Activated T-cell treated with anti-CD3 and anti-CD28 coated beads for 4 hours (primary cell): Measurements from ENCODE around the gene ADAM19.

ENCODE experiments used
- DNase-seq: peaks from one replicate; pipeline ENCODE4 v3.0.0-alpha.2; 2020

Gene ADAM19

GRCh38 chr5:157561110-157561509, 14.5 kb downstream of the ADAM19 start:
- DNase-seq, result no peak

DNA sequence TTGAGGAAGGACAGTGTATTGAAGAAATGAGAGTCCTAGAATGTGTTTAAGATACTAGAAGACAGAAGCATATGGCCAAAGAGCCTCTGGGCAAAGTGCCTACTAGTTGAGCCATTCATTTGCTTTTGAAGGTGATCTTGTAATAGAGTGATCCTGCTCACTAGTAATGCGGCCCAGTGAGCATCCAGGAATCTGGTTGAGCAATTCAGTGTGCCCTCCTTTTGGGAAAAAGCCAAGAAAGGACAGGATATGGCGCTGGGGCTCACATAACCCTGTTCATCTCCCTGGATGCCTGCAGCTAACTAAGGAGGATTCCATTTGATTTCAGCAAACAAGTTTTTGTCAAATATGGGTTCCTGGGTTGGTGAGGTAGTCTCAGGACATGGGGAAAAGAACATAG, 16.3 kb downstream of the ADAM19 start:
- DNase-seq, result no peak

GRCh38 chr5:157558681-157559080, 16.9 kb downstream of the ADAM19 start:
- no peak for DNase-seq

- no peak for DNase-seq
Measured at GRCh38 chr5:157558041-157558595, 17.5 kb downstream of the ADAM19 start.

DNA sequence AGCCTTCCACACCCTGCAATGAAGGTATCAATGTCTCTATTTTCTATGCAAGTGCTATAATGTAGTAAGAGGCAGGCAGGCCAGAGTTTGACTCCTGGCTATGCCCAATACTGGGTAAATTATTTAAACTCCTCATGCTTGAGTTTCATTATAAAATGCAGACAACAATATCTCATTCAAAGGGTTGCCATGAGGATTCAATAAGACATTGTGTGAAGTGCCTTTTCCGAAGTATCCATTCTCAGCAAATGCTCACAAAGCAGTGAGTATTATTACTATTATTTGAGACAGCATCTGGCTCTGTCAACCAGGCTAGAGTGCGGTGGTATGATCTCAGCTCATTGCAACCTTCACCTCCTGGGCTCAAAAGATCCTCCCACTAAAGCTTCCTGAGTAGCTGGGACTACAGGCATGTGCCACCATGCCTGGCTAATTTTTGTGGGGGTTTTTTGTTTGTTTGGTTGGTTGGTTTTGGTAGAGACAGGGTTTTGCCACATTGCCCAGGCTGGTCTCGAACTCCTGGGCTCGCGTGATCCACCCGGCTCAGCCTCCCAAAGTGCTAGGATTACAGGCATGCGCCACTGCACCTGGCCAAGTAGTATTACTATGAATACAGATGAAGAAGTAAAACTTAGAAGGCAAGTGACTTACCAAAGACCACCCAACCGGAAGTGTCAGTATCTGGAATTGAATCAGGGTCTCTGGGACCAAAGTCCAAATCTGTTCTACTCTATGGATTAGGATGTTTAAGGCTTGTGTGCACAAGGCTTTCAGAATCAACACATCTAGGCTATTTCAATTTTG, 18.8 kb downstream of the ADAM19 start:
- DNase-seq, result no peak

DNA sequence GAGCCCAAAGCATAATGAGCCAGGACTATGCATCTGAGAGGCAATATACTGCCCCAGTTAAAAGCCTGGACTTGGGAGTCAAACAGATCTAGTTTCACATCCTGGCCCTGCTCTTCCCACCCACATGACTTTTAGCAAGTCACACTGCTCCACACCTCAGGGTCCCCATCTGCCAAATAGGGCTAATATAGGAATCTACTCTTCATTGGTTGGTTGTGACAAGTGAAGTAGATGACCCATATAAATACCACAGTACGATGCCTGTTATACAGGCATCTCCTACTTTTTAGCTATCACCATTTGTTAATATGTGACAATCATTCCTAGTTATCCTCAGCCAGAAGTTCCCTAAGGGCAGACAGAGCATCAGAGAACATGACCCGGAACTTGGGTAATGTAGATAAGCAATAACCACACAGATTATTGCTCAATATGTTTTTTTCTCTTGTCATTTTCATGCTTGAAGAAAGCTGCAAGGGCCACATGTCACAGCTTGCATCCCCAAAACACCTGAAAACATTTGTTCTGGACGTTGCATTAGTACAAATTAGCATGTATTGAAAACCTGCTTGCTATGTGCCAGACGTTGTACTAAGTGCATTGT, 20.4 kb downstream of the ADAM19 start:
- no peak for DNase-seq

DNA sequence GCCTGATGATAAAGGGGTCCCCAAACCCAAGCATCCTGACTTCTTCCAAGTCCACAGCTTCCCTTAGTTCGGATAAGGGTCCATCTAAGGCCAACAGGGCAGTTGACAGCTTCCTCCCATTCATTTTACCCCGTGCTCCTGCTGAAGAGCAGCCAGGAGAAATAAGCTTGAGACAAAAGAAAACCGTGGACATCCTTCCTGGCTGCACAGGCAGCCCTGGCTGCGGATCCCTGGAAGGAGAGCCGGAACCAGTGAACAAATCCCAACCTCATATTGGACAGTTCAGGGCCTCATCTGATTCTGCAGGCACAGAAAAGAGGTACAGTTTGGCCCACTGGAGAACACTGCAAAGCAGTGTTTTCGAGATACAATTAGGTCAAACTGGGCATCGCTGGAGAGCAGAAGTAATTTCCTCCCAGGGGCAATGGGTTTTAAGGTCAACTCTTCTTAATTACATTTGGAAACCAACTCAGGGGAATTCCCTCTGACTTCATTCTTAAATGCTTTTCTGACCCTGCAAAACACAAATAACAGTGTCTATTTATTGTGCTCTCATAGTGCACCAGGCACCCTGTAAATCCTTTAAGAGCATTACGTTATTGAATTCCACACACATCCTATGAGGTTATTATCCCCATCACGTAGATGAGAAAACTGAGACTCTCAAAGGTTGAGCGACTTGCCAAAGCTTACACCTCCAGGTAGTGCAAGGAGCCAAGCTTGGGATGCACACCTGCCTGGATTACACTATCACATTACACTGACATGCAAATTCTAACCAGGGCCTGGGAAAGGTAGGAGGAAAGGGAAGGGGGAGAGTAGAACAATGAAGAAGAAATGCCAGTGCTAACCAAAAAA, 21.2 kb downstream of the ADAM19 start:
- no peak for DNase-seq

DNA sequence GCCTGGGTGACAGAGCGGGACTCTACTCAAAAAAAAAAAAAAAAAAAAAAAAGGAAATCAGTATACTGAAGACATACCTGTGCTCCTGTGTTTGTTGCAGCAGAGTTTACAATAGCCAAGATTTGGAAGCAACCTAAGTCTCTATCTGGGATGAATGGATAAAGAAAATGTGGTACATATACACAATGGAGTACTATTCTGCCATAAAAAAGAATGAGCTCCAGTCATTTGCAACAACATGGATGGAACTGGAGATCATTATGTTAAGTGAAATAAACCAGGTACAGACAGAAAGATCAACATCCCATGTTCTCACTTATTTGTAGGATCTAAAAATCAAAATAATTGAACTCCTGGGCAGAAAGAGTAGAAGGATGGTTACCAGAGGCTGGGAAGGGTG, 22.9 kb downstream of the ADAM19 start:
- no peak for DNase-seq

DNA sequence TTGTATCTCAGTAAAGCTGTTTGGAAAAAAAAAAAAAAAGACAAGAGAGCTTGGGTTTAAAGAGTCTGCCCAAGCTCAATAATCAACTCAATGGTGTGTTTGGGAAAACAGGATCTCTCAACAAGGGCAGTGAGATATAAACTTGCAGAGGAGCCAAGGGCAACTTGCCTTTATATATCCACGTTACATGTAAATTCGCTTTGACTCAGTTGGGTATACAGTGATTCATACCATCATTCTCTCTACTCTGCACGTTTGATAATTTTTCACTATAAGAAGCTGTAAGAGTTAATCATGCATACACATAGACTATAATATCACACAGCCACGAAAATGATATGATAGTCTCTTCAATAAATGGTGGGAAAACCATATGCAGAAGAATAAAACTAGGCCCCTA, 24.9 kb downstream of the ADAM19 start:
- DNase-seq, result no peak

GRCh38 chr5:157549954-157550549, 25.5 kb downstream of the ADAM19 start:
- no peak for DNase-seq

GRCh38 chr5:157549283-157549629, 26.3 kb downstream of the ADAM19 start:
- DNase-seq, result no peak

DNA sequence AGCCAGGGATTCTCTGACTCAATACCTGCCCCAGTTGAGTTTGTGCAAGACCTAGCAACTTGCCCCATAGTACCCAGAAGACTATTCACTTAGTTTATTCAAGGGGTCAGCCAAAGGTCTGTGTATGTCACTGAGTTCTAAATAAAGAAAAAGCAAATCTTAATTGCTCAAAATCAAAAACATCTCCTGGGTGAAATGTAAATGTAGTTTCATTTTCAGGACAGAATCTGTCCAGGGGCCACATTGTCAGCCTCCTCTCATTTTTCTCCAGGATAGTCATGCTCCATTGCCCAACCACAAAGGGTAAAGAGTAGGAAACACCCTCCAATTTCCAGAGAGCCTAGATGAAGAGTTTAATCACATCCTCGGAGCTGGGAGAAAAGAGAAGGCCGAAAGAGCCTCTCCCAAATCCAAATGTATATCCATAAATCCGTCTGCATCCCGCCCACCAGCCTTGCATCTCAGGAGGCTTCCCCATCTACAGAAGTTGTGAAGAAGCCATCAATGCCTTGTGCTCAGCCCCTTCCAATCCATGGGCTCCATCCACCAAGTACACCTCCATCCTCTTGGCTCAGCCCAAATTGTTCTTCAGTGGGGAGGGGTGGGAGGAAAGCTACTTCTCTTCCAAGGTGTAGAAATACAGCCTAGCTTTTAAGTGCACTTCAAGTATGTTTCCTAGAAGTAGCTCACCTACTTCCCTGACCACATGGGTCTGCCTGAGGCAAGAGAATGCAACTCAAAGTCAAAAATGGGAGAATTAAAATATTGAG, 26.9 kb downstream of the ADAM19 start:
- no peak for DNase-seq

GRCh38 chr5:157547941-157548512, 27.5 kb downstream of the ADAM19 start:
- no peak for DNase-seq

GRCh38 chr5:157546456-157547100, 29.0 kb downstream of the ADAM19 start:
- DNase-seq, result no peak

DNA sequence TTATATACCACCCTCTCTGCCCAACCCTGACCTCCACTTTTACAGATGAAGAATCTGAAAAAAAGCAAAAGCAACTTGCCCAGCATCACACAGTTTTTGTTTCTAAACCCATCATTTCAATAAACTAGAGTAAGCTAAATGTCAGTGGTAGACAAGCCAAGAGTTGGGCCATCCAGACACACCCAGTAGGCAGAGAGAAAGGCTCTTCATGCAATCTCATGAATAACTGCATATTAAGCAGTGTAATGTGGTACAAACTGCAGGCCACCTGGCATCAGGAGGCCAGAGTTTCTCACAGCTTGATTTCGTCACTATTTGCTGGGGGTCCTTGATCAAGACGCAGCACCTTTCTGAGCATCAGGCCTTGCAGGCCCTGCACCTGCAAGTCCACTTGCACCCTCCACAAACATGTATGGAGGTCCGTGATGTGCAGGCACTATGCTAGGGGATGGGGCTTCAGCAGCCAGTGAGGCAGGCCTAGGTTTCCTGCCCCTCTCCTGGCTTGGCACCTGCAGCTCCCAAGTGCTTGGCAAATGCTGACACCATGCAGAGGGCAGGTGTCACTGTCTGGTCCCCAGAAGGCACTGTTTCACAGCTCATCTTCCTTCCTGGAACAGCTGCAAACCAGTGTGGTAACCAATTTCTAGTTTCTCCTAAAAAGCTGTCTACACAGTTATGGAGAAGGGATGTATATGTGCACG, 29.8 kb downstream of the ADAM19 start:
- DNase-seq, result no peak

DNA sequence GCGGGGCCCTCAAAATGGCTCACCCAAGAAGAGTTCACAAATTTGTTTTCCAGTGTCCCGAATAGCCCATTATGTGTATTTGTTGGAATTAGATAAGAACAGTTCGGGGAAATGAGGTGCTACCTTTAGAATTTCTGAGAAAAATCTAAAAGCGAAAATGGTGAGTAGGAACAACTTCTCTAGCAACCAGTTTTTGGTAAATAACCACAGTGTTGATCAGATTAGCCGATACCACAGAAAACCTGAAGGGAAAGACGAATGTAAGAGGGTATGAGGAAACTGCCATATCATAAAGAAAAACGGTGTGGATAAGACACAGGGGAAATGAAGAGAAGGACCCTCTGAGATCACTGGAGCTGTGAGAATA, 31.0 kb downstream of the ADAM19 start:
- DNase-seq, result no peak

DNA sequence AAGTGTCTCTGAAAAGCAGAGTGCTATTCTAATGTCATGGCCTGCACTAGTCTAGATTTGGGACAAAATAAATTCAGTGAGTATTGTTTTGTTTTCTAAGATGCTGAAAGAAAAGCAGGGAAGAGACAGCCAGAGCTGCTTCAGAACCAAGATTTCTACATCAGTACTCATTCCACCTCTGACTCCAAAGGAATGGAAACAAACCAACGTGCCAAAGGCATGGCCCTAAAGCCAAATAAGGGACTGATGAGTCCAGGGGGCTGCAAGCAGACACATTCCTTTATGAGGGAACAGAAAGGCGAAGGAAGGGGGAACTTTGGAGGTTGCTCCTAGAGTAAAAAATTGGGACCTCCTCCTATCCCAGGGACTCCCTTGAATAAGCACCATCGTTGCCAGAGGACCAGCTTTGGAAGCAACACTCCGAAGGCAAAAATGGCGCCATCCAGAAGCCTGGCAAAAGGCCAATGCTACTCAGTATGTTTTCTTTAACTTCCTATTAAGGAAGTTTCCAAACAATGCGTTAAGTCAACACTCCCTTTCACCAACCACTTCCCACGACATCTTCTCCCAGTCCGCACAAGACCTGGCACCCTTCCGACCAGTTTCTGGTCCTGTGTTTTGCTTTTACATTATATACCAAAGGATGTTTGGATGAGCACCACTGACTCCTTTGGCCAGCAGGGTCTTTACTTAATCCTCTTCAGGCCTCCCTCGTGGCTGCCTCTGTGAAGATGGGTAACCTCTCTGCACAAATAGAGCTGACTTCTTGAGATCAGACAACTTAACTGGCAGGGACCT, 31.6 kb downstream of the ADAM19 start:
- no peak for DNase-seq

GRCh38 chr5:157542282-157543000, 33.1 kb downstream of the ADAM19 start:
- DNase-seq, result no peak

DNA sequence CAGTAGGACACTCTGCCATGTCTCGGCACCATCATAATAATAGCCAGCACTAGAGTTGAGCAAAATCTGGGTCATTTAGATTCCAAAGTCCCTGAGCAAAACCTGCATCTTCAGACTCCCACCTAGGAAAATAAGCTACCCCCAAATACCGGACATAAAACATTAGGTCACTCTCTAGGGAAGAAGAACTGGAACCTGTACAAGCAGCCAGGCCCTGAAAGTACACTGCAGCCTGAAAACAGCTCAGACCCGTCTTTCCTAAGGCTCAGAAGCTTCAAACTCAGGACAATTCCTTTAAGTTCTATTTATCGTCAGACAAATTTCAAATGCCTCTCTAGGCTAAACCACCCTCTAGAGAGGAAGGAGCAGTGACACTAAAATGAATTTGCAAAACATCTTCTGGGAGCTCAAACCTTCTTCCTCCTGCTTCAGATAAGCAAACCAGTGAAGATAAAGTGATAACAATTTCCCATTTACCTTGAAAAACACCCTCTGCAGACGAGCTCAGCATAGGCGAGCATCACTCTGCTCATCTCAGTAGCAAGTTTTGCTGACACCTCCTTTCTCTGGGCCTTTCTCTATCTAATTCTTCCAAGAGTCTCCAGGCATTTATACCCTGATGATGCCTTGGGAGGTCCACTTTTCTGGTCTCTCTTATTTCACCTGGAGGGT, 34.0 kb downstream of the ADAM19 start:
- no peak for DNase-seq
